ENCODE results near the gene PSMA5. TPM values are rescaled to one million over a fixed set of nuclear protein-coding genes. Genes with fewer than 3 reads are reported as not detected.

The PSMA5 gene
- total and polyA plus RNA-seq, 11 donors = 24.3 to 94.7 (median 61.0) TPM

GRCh38 chr1:109443476-109443875, 17.2 kb upstream of the PSMA5 start:
- TF ChIP-seq, protein P1, sequence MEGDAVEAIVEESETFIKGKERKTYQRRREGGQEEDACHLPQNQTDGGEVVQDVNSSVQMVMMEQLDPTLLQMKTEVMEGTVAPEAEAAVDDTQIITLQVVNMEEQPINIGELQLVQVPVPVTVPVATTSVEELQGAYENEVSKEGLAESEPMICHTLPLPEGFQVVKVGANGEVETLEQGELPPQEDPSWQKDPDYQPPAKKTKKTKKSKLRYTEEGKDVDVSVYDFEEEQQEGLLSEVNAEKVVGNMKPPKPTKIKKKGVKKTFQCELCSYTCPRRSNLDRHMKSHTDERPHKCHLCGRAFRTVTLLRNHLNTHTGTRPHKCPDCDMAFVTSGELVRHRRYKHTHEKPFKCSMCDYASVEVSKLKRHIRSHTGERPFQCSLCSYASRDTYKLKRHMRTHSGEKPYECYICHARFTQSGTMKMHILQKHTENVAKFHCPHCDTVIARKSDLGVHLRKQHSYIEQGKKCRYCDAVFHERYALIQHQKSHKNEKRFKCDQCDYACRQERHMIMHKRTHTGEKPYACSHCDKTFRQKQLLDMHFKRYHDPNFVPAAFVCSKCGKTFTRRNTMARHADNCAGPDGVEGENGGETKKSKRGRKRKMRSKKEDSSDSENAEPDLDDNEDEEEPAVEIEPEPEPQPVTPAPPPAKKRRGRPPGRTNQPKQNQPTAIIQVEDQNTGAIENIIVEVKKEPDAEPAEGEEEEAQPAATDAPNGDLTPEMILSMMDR (IDR thresholded peaks at IDR 0.05) = no peak
- TF ChIP-seq POLR2A (IDR thresholded peaks at IDR 0.05) = no peak
- DNase-seq (no peak), ATAC-seq (no peak)
- Histone ChIP-seq H3K9me3 (no peaks in the 10 kb centered on the region), H3K27me3 (peaks cover 0 to 24% (median 0%) of the 10 kb centered on the region in 9 donors), H3K27ac (no peak overlapping the region), H3K36me3 (no peaks in the 10 kb centered on the region), H3K4me3 (no peak overlapping the region), H3K4me1 (peaks cover 0 to 6% (median 0%) of the 10 kb centered on the region in 12 donors)
- intact Hi-C loops (cut with DNase I) = no loop called here
- 30 to 43% (median 37%) methylated on average over 2 of the region's 2 CpGs for WGBS, 4 donors

DNA sequence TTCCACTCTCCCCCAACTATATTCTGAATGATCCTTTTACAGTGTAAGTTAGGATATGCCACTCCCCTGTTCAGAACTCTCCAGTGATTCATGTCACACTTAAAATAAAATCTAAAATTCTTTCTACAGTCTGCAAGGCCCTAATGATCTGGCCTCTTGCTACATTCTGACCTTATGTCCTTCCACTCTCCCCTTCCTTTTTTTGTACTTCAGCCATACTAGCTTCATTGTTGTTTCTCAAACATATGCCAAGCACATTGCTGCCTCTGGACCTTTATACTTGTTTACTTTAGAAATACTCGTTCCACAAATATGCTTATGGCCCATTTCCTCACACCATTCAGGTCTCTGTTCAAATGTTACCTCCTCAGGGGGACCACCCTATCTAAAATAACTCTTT, 14.8 kb upstream of the PSMA5 start:
- ATAC-seq (no peak), DNase-seq (no peak)
- peaks cover 0 to 8% (median 0%) of the 10 kb centered on the region in 12 donors for H3K4me1 ChIP-seq
- whole genome bisulfite sequencing, 4 donors = 45 to 58% (median 55%) methylated on average over 1 of the region's 1 CpG
- peaks cover 0 to 20% (median 0%) of the 10 kb centered on the region in 9 donors for H3K27me3 ChIP-seq
- intact Hi-C loops (cut with DNase I) = no loop called here
- no peak overlapping the region for H3K27ac ChIP-seq
- H3K4me3 ChIP-seq = no peak overlapping the region
- H3K9me3 ChIP-seq = no peaks in the 10 kb centered on the region
- TF ChIP-seq, protein P1 (IDR thresholded peaks at IDR 0.05) = no peak
- TF ChIP-seq POLR2A (IDR thresholded peaks at IDR 0.05) = no peak
- H3K36me3 ChIP-seq = no peaks in the 10 kb centered on the region

DNA sequence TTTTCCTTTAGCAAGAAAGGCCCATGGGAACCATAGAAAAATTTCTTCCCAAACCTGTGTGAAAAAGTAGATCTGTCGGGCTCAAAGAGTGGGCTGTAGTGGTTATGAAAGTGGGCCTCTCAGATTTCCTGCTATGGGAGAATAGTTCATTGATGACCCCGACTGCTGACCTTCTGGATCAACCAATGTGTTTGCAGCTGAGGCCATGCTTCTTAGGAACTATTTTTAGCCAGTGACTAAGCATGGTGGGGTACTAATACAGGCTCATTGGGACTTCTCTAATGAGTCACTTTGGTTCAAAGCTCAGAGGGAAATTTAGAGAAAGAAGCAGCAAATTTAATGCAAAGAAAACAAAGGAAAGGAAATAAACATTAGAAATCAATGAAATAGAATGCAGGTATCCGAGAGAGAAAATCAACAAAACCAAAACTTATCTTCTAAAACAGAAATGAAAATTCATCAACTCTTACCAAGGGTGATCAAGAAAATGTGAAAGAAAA, 12.6 kb upstream of the PSMA5 start:
- TF ChIP-seq, protein P1 (IDR thresholded peaks at IDR 0.05) = no peak
- TF ChIP-seq POLR2A (IDR thresholded peaks at IDR 0.05) = no peak
- Histone ChIP-seq H3K27ac (peak overlapping the region in 6 of 12 donors; percentile 24 to 61 (median 51)), H3K27me3 (peaks cover 0 to 16% (median 0%) of the 10 kb centered on the region in 9 donors), H3K4me1 (peaks cover 0 to 8% (median 0%) of the 10 kb centered on the region in 12 donors), H3K4me3 (no peak overlapping the region), H3K36me3 (no peaks in the 10 kb centered on the region), H3K9me3 (no peaks in the 10 kb centered on the region)
- DNase-seq = peak in 4 of 5 donors; percentile 30 to 49 (median 36)
- intact Hi-C loops (cut with DNase I) = no loop called here
- ATAC-seq = peak in 3 of 4 donors; percentile 77 to 87 (median 79)
- 63 to 72% (median 68%) methylated on average over 3 of the region's 3 CpGs for WGBS, 4 donors

- intact Hi-C loops (cut with DNase I) = loop anchor here in 1 of 10 donors (5.0 kb wide), 1 partner anchor 48 kb away; the partner anchor contains the start of gene ATXN7L2
- no peaks in the 10 kb centered on the region for H3K36me3 ChIP-seq
- TF ChIP-seq POLR2A (IDR thresholded peaks at IDR 0.05) = no peak
- TF ChIP-seq, protein P1 (IDR thresholded peaks at IDR 0.05) = no peak
- WGBS, 4 donors = 59 to 87% (median 72%) methylated on average over 1 of the region's 1 CpG
- ATAC-seq (no peak), DNase-seq (no peak)
- no peak overlapping the region for H3K27ac ChIP-seq
- H3K9me3 ChIP-seq = no peaks in the 10 kb centered on the region
- no peak overlapping the region for H3K4me3 ChIP-seq
- peaks cover 0 to 8% (median 0%) of the 10 kb centered on the region in 12 donors for H3K4me1 ChIP-seq
- no peaks in the 10 kb centered on the region for H3K27me3 ChIP-seq
Measured at GRCh38 chr1:109434484-109434883, 8.2 kb upstream of the PSMA5 start.
